Neural cell (in vitro differentiated cells): ENCODE results near the gene PCOLCE2. TPM values are rescaled to one million over a fixed set of nuclear protein-coding genes. Genes with fewer than 3 reads are reported as not detected.

ENCODE experiments used
- H2AFZ ChIP-seq: fragments of 200-600, 300-800 bp; sonication (generic), shearing (Covaris generic); 2 replicates; pipeline ENCODE4 v1.6.0; 2014; ENCODE audit warnings: low read depth, mild to moderate bottlenecking, antibody characterized with exemption, low read length, moderate library complexity
- H3F3A ChIP-seq: fragments of 200-600 bp; shearing (Covaris generic); 2 replicates; pipeline ENCODE4 v1.6.1; 2016; ENCODE audit warnings: mild to moderate bottlenecking, moderate library complexity, mixed read lengths, antibody characterized with exemption, low read length; ENCODE audit not compliant: insufficient read depth, poor library complexity, severe bottlenecking
- H3K27ac ChIP-seq: fragments of 200-600, 300-800 bp; sonication (generic), shearing (Covaris generic); 2 replicates; pipeline ENCODE4 v1.5.1; 2014; ENCODE audit warnings: mild to moderate bottlenecking, low read length, moderate library complexity
- H3K27me3 ChIP-seq: fragments of 300-800, 200-600 bp; sonication (generic), shearing (Covaris generic); 2 replicates; pipeline ENCODE4 v1.6.0; 2014; ENCODE audit warnings: mild to moderate bottlenecking, low read depth, low read length, moderate library complexity; ENCODE audit not compliant: insufficient read depth
- H3K36me3 ChIP-seq: fragments of 300-800, 200-600 bp; sonication (generic), shearing (Covaris generic); 2 replicates; pipeline ENCODE4 v1.5.1; 2014; ENCODE audit warnings: mild to moderate bottlenecking, antibody characterized with exemption, low read length, moderate library complexity; ENCODE audit not compliant: insufficient read depth
- H3K4me2 ChIP-seq: fragments of 300-800, 200-600 bp; sonication (generic), shearing (Covaris generic); 2 replicates; pipeline ENCODE4 v1.6.0; 2014; ENCODE audit warnings: mild to moderate bottlenecking, low read length
- H3K4me3 ChIP-seq: fragments of 300-800, 200-600 bp; sonication (generic), shearing (Covaris generic); 2 replicates; pipeline ENCODE4 v1.5.1; 2014; ENCODE audit warnings: mild to moderate bottlenecking, low read length, moderate library complexity
- H3K79me2 ChIP-seq: fragments of 200-600 bp; shearing (Covaris generic); replicated peaks from 2 replicates; pipeline ENCODE4 v1.6.0; 2014; ENCODE audit warnings: mild to moderate bottlenecking, low read length, moderate library complexity; ENCODE audit not compliant: insufficient read depth
- H3K9ac ChIP-seq: fragments of 300-800, 200-600 bp; sonication (generic), shearing (Covaris generic); 2 replicates; pipeline ENCODE4 v1.6.1; 2016; ENCODE audit warnings: mild to moderate bottlenecking, low read length, mixed read lengths
- H3K9me2 ChIP-seq: fragments of 200-600 bp; shearing (Covaris generic); 2 replicates; pipeline ENCODE4 v1.6.1; 2016; ENCODE audit warnings: mild to moderate bottlenecking, low read length, mixed read lengths; ENCODE audit not compliant: insufficient read depth
- H3K9me3 ChIP-seq: fragments of 200-600, 300-800 bp; sonication (generic), shearing (Covaris generic); 2 replicates; pipeline ENCODE4 v1.6.1; 2016; ENCODE audit warnings: mild to moderate bottlenecking, mixed run types, low read length, moderate library complexity, mixed read lengths
- H4K20me1 ChIP-seq: fragments of 200-600 bp; shearing (Covaris generic); 2 replicates; pipeline ENCODE4 v1.6.1; 2016; ENCODE audit warnings: mild to moderate bottlenecking, mixed run types; ENCODE audit not compliant: insufficient read depth
- CTCF ChIP-seq: fragments of 450-650 bp; IDR thresholded peaks from 2 replicates; pipeline ENCODE4 v1.5.1; 2014; ENCODE audit warnings: antibody characterized with exemption, mild to moderate bottlenecking, moderate library complexity; ENCODE audit not compliant: poor library complexity, severe bottlenecking
- EP300 ChIP-seq: fragments of 450-650 bp; conservative IDR thresholded peaks from 2 replicates; pipeline ENCODE4 v1.6.1; 2014; ENCODE audit warnings: antibody characterized with exemption, mild to moderate bottlenecking, moderate library complexity; ENCODE audit not compliant: poor library complexity, severe bottlenecking
- EZH2 ChIP-seq: fragments of 200-600, 300-800 bp; shearing (Covaris generic), sonication (generic); IDR thresholded peaks from 2 replicates; pipeline ENCODE4 v1.6.1; 2014; ENCODE audit warnings: antibody characterized with exemption, low read length, borderline replicate concordance, mild to moderate bottlenecking; ENCODE audit not compliant: insufficient read depth, poor library complexity, severe bottlenecking
- MXI1 ChIP-seq: fragments of 450-650 bp; conservative IDR thresholded peaks from 2 replicates; pipeline ENCODE4 v1.6.1; 2014; ENCODE audit warnings: antibody characterized with exemption, mild to moderate bottlenecking; ENCODE audit not compliant: poor library complexity, severe bottlenecking
- POLR2AphosphoS5 ChIP-seq: IDR thresholded peaks from 2 replicates; pipeline ENCODE4 v1.6.1; 2012
- RAD21 ChIP-seq: fragments of 450-650 bp; conservative IDR thresholded peaks from 2 replicates; pipeline ENCODE4 v1.6.1; 2014; ENCODE audit warnings: antibody characterized with exemption, mild to moderate bottlenecking, moderate library complexity
- REST ChIP-seq: IDR thresholded peaks from 2 replicates; pipeline ENCODE4 v1.6.1; 2012; ENCODE audit warnings: borderline replicate concordance
- SMC3 ChIP-seq: fragments of 450-650 bp; conservative IDR thresholded peaks from 2 replicates; pipeline ENCODE4 v1.6.1; 2014; ENCODE audit warnings: antibody characterized with exemption, mild to moderate bottlenecking, moderate library complexity; ENCODE audit not compliant: poor library complexity
- TAF1 ChIP-seq: IDR thresholded peaks from 2 replicates; pipeline ENCODE4 v1.6.1; 2012; ENCODE audit warnings: low read depth
- polyA plus RNA-seq: library from polyadenylated mRNA; depleted of rRNA; stranded (reverse); fragments of >200 nt; gene quantifications from 2 replicates; pipeline ENCODE4 v1.2.3, GENCODE V29; 2014

Gene PCOLCE2
- polyA plus RNA-seq, 1 donor from 2014 or later: 29.2 TPM

- H3K27ac ChIP-seq: no peak overlapping the region
- no peaks in the 10 kb centered on the region for H3K27me3 ChIP-seq
- H3K4me3 ChIP-seq: no peak overlapping the region
- no peaks in the 10 kb centered on the region for H3K79me2 ChIP-seq
- no peaks in the 10 kb centered on the region for H4K20me1 ChIP-seq
- H3K4me2 ChIP-seq: no peak overlapping the region
- H3K36me3 ChIP-seq: no peaks in the 10 kb centered on the region
- H3K9ac ChIP-seq: no peak overlapping the region
- TF ChIP-seq CTCF: no peak
- no peak for TF ChIP-seq TAF1
- no peak for TF ChIP-seq SMC3
- no peak for TF ChIP-seq MXI1
- no peak for TF ChIP-seq RAD21
- no peak for TF ChIP-seq POLR2AphosphoS5
- TF ChIP-seq EZH2: no peak
- TF ChIP-seq REST: no peak
- no peak overlapping the region for H2AFZ ChIP-seq
- no peaks in the 10 kb centered on the region for H3F3A ChIP-seq
- no peaks in the 10 kb centered on the region for H3K9me3 ChIP-seq
- no peaks in the 10 kb centered on the region for H3K9me2 ChIP-seq
Measured at GRCh38 chr3:142782616-142783015, 106.3 kb downstream of the PCOLCE2 start.

GRCh38 chr3:142779591-142779990 lies 109.3 kb downstream of the PCOLCE2 start:
- Histone ChIP-seq H3K79me2 (no peaks in the 10 kb centered on the region), H3K9ac (no peak overlapping the region), H3K4me3 (no peak overlapping the region), H3K36me3 (no peaks in the 10 kb centered on the region), H3K27ac (no peak overlapping the region), H2AFZ (no peak overlapping the region), H3F3A (no peaks in the 10 kb centered on the region), H4K20me1 (no peaks in the 10 kb centered on the region), H3K27me3 (no peaks in the 10 kb centered on the region), H3K4me2 (no peak overlapping the region), H3K9me2 (no peaks in the 10 kb centered on the region), H3K9me3 (no peaks in the 10 kb centered on the region)
- TF ChIP-seq POLR2AphosphoS5 (no peak), RAD21 (no peak), CTCF (no peak), TAF1 (no peak), EP300 (no peak), REST (no peak), MXI1 (no peak), SMC3 (no peak), EZH2 (no peak)
